Stimulated activated CD8-positive, alpha-beta memory T cell treated with anti-CD3 and anti-CD28 coated beads, Interleukin-2, amount 100 ng/mL, for 1 hour (primary cell): ENCODE results near the gene ANP32E.

Experiments used
- DNase-seq, 2 donors: peaks; one replicate each; pipeline ENCODE4 v3.0.0-alpha.2; 2020; ENCODE audit warnings: low read depth in 2 of 2

The ANP32E gene

GRCh38 chr1:150168960-150169601, 66.8 kb downstream of the ANP32E start:
- DNase-seq = peak in 1 of 2 donors; percentile 33
